Liver (tissue), 3 donors: Measurements from ENCODE around the gene CBX8.

Source experiments
- CTCF ChIP-seq: fragments of 150-350 bp; IDR thresholded peaks from 2 replicates; pipeline ENCODE4 v1.5.1; 2017; ENCODE audit warnings: improper control_type of control experiment, low read depth, low read length; ENCODE audit not compliant: missing input control
- TAF1 ChIP-seq: conservative IDR thresholded peaks from 2 replicates; pipeline ENCODE4 v1.6.1; 2016; ENCODE audit warnings: antibody characterized with exemption, mild to moderate bottlenecking
- ZBTB33 ChIP-seq: IDR thresholded peaks from 2 replicates; pipeline ENCODE4 v1.6.1; 2016; ENCODE audit warnings: antibody characterized with exemption
- donor health status: healthy.
- donor health status: healthy.

- TF ChIP-seq CTCF (no peak), TAF1 (no peak), ZBTB33 (no peak)
These were observed 44.1 kb upstream of the CBX8 start for GRCh38 chr17:79840989-79841286.
